Stimulated activated CD4-positive, alpha-beta T cell treated with anti-CD3 and anti-CD28 coated beads, Interleukin-15, amount 100 ng/mL, for 48 hours (primary cell): ENCODE data around the gene ZBTB48.
"Not testable (repeated sequence)": the region's sequence is repeated elsewhere in the genome, so short reads cannot be mapped to it uniquely, and the experiment has no call there.

ENCODE experiments used
- DNase-seq, 2 donors: peaks; one replicate each; pipeline ENCODE4 v3.0.0-alpha.2; 2020; ENCODE audit warnings: low read depth in 2 of 2

ZBTB48 gene

GRCh38 chr1:6632588-6633514 is 53.1 kb downstream of the ZBTB48 start:
- DNase-seq: no peak

GRCh38 chr1:6634371-6635052 is 54.7 kb downstream of the ZBTB48 start:
- DNase-seq: peak in 1 of 2 donors; percentile 39

GRCh38 chr1:6635161-6635909 is 55.5 kb downstream of the ZBTB48 start:
- no peak for DNase-seq

GRCh38 chr1:6635910-6636760 is 56.3 kb downstream of the ZBTB48 start:
- DNase-seq: no peak

GRCh38 chr1:6636778-6637177 is 57.0 kb downstream of the ZBTB48 start:
- DNase-seq: not testable (repeated sequence)

GRCh38 chr1:6637770-6638169 is 58.0 kb downstream of the ZBTB48 start:
- DNase-seq: no peak

GRCh38 chr1:6638226-6638625 is 58.4 kb downstream of the ZBTB48 start:
- DNase-seq: no peak
